HG03196 (cell line): ENCODE results near the gene ZC3H7B.
"Not testable (repeated sequence)": the region's sequence is repeated elsewhere in the genome, so short reads cannot be mapped to it uniquely, and the experiment has no call there.

Experiments
- ATAC-seq: cut with Tn5 transposase; IDR thresholded peaks from one replicate; pipeline ENCODE4 v1.9.1; 2021; ENCODE audit not compliant: unreplicated experiment

The ZC3H7B gene

DNA sequence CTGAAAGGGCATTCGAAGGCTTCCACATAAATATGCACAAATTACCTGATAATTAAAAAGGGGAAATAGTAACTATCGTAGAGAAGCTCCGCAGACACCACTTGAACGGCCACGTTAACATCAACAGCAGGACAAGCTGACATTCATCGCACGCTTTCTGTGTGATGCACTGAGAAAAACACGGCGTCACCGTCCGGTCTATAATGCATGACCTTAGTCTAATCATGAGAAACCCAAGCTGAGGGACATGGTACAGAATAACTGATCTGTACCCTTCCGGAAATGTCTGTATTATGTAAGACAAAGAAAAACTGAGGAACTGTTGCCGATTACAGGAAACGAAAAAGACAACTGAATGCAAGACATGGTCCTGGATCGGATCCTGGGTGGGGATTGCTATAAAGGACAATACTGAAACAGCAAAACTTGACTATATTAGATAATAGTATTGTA lies 14.7 kb upstream of the ZC3H7B start:
- ATAC-seq, result peak; percentile 17

- ATAC-seq, result no peak
Measured at GRCh38 chr22:41288245-41288946, 12.9 kb upstream of the ZC3H7B start.

DNA sequence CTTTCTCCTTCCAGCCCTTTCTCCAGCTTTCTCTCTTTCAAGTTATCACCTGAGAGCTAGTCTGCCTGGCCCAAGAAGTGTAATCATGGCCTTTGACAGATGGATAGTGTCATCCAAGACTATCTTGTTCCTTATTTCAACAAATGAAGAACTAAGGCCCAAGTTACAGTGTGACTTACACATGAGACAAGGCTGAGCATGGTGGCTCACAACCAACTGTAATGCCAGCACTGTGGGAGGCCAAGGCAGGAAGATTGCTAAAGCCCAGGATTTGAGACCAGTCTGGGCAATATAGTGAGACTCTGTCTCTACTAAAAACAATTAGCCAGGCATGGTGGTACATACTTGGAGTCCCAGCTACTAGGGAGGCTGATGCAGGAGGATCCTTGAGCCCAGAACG lies 11.7 kb upstream of the ZC3H7B start:
- no peak for ATAC-seq

- ATAC-seq, result no peak
Measured at GRCh38 chr22:41290262-41291221, 10.8 kb upstream of the ZC3H7B start.

DNA sequence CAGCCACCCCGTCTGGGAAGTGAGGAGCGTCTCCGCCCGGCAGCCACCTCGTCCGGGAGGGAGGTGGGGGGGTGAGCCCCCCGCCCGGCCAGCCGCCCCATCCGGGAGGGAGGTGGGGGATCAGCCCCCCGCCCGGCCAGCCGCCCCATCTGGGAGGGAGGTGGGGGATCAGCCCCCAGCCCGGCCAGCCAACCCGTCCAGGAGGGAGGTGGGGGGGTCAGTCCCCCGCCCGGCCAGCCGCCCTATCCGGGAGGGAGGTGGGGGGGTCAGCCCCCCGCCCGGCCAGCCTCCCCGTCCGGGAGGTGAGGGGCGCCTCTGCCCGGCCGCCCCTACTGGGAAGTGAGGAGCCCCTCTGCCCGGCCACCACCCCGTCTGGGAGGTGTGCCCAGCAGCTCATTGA lies 6.5 kb upstream of the ZC3H7B start:
- ATAC-seq, result not testable (repeated sequence)

- no peak for ATAC-seq
Measured at GRCh38 chr22:41296826-41297667, 4.3 kb upstream of the ZC3H7B start.

- ATAC-seq, result no peak
Measured at GRCh38 chr22:41300661-41301060, 664 bp upstream of the ZC3H7B start.

DNA sequence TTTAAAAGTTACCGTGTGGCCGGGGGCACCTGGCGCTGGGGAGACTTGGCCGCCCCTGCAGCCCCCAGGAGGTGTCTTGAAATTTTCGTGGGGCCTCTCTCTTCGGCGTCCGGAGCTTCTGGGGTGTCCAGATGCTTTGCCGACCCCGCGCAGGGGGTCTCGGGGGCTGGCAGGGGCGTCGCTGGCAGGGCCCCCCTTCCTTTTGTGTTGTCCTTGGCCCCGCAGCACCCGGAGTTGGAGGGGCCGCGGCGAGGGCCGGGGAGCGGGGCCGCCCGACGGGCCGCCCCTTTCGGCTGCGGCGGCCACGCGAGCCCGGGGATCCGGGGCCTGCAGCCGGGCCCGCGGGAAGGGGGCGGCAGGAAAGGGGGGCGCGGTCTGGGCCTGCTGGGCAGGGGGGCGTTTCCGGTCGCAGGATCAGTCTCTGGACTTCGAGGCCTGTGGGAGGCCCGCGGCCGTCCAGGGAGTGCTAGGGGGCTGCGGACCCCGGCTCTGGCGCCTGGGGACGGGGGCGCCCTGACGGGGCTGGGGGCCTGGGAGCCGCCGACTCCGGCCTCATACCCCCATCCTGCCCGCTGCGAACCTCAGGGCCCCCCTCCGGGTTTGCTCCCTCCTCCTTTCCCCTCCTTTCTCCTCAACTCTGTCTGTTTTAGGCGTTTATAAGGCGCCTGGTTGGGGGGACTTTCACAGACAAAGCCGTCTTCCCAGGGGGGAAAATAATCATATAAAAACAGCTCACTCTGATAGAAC lies 869 bp downstream of the ZC3H7B start:
- no peak for ATAC-seq

- no peak for ATAC-seq
Measured at GRCh38 chr22:41302811-41303210, 1.5 kb downstream of the ZC3H7B start.

GRCh38 chr22:41305646-41306045 lies 4.3 kb downstream of the ZC3H7B start:
- no peak for ATAC-seq

DNA sequence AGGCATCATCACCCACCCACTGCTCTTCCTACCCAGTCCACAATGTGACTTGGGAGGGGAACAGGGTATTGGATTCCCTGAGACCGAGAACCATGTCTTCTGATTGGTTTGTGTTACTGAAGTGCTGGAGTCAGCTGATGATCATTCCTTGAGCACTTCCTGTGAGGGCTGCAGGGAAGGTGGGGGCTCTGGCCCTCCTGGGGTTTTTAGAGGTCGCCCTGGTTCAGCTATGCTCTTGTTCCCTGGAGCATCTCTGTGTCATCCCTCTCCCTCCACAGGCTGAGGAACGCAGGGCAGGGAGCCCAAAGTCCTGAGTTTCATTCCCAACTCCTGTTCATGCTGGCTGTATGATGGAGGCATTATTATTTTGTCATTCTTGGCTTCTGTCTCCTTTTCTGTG lies 6.7 kb downstream of the ZC3H7B start:
- no peak for ATAC-seq

GRCh38 chr22:41308544-41308947 lies 7.2 kb downstream of the ZC3H7B start:
- no peak for ATAC-seq

GRCh38 chr22:41310336-41310735 lies 9.0 kb downstream of the ZC3H7B start:
- ATAC-seq, result no peak

- ATAC-seq, result no peak
Measured at GRCh38 chr22:41311487-41311886, 10.2 kb downstream of the ZC3H7B start.

DNA sequence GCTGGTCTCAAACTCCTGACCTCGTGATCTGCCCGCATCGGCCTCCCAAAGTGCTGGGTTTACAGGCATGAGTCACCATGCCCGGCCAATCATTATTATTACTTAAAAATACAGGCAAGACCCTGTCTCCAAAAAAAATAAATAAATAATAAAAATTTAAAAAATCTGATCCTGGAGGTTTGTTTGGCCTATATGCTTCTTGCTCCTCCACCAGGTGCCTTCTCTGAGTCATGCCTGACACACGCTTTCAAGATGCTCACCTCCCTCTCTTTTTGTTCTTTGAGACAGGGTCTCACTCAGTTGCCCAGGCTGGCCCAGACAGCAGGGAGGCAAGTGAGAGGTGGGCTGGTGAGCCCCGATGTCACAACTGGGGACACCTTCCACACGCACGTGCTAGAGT lies 13.5 kb downstream of the ZC3H7B start:
- ATAC-seq, result no peak

DNA sequence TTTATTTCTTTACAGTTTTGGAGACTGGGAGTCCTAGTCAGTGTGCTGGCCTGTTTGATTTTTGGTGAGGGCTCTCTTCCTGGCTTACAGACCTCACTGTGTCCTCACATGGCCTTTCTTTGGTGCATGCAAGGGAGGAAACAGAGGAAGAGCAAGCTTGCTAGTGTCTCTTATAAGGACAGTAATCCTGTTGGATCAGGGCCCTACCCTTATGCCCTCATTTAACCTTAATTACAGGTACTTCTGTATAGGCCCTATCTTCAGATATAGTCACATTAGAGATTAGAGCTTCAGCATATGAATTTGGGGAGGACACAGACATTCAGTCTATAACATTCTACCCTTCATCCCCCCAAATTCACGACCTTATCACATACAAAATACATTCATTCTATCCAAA lies 14.3 kb downstream of the ZC3H7B start:
- no peak for ATAC-seq

- no peak for ATAC-seq
Measured at GRCh38 chr22:41320416-41321240, 19.3 kb downstream of the ZC3H7B start.

DNA sequence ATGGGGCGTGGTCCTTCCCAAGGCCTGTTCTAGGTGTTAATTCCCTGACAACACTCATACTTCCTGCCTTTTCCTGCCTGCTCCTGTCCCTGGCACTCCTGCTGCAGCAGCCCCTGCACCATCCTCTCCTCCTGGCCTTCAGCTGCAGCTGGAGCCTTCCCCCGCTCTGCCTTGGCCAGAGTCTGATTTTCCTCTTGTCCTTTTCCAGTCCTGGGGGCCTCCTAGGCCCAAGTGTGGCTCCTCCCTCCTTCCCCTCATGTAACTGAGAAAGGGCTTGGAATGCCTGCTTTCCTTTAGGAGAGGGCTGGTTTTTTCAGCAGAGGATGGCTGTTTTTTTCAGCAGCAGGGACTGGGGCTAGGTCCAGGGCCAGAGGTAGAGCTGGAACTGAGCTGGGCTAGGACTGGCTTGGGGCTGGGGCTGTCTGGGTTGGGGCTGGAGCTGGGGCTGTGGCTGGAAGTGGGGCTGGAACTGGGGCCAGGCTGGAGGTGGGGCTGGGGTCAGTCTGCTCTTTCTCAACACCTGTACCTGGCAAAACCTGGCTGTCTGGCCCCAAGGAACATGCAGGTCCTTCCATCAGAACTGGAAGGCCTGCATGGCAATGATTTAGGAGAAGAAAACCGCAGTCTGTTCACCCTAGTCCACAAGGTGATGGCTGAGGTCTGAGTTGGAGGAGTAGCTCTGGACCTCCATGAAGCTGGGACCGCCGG lies 23.6 kb downstream of the ZC3H7B start:
- no peak for ATAC-seq

GRCh38 chr22:41327124-41327523 lies 25.8 kb downstream of the ZC3H7B start:
- ATAC-seq, result no peak
